ENCODE measurements around the gene MAP1A.

DNA sequence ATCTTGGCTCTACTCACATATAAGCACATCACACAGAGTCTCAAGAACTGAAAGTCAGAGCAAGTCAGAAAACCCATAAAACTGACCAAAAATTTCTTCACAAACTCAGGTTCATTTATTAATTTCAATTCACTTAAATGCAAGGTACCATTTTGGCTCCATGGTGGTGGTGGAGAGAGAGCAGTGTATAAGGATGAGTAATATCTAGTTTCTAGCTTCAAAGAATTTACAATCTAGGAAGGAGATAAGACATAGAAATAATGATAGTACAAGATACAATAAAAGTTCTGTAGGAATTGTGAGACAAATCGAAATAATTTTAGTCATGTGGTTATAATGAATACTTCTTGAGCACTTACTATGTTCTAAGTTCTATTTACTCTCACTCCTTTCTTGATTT, 17.8 kb upstream of the MAP1A start:
- TF ChIP-seq, protein P1, sequence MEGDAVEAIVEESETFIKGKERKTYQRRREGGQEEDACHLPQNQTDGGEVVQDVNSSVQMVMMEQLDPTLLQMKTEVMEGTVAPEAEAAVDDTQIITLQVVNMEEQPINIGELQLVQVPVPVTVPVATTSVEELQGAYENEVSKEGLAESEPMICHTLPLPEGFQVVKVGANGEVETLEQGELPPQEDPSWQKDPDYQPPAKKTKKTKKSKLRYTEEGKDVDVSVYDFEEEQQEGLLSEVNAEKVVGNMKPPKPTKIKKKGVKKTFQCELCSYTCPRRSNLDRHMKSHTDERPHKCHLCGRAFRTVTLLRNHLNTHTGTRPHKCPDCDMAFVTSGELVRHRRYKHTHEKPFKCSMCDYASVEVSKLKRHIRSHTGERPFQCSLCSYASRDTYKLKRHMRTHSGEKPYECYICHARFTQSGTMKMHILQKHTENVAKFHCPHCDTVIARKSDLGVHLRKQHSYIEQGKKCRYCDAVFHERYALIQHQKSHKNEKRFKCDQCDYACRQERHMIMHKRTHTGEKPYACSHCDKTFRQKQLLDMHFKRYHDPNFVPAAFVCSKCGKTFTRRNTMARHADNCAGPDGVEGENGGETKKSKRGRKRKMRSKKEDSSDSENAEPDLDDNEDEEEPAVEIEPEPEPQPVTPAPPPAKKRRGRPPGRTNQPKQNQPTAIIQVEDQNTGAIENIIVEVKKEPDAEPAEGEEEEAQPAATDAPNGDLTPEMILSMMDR (IDR thresholded peaks at IDR 0.05), result no peak
- TF ChIP-seq POLR2A (IDR thresholded peaks at IDR 0.05), result no peak
